HG03045 (cell line): ENCODE results near the gene HEBP1.

ENCODE experiments used
- ATAC-seq: cut with Tn5 transposase; IDR thresholded peaks from one replicate; pipeline ENCODE4 v1.9.1; 2021; ENCODE audit warnings: mild to moderate bottlenecking, moderate library complexity; ENCODE audit not compliant: unreplicated experiment

The HEBP1 gene

DNA sequence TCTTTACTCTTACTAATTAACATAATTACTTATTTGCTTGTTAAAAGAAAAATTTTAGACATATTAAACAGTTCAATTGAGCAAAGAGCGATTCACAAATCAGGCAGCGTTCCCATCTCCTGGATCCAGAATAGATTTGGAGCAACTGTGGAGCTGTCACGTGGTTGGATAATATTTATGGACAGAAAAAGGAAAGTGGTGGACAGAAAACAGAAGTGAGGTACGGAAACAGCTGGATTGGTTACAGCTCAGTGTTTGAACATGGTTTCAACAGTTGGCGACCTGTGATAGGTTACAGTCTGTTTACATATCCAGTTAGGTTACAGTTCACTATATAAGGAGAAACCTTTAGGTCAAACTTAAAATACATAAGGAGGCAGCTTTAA lies 24.5 kb upstream of the HEBP1 start:
- ATAC-seq, result no peak

DNA sequence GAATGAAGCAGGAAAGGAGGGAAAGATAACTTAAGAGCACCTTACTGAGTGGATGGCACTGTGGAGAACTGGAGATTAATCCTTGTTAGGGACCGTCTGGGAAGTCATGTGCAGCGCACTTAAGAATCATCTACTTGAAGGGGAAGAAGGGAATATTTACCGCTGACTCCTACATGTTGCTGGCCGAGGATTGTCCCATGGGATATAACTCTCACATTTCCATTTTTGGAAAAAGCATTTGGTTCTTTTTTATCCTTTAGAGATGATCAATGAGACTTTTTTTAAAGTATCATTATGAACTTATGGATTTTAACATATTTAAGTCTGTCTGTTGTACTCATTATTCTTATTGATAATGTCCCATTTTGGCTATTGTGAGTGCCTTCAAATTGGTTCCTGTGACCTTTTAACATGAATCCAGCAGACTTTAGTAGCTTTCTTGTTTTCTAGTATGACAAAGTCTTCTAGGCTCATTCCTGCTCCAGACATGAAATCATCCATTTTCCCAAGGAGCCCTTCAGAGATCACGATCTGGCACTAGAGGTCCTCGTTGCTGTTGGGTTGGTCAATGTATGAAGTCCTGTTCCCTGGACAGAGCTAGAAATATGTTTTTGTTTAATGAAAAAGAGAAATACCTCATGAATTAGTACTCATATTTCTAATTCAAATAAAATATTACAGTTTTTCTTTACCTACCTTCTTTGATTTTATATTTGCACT lies 23.9 kb upstream of the HEBP1 start:
- ATAC-seq, result no peak

DNA sequence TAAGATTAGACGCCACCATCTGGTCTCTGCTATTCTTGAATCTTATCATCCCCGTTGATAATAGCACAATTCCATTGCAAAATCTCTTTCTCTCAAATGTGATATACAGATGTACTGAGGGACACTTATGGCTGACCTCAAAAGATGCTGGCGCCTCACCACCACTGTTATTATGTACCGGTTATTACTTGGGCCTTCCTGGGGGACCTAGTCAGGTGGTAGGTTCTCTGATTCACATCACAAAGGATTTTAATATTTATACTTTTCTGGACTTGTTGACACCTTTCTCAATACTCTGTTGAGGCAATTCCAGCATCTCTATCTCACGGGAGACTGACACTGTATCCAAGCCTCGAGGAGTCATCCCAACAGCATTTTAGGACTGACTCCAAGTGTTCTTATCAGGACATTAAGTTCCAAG lies 22.8 kb upstream of the HEBP1 start:
- no peak for ATAC-seq

DNA sequence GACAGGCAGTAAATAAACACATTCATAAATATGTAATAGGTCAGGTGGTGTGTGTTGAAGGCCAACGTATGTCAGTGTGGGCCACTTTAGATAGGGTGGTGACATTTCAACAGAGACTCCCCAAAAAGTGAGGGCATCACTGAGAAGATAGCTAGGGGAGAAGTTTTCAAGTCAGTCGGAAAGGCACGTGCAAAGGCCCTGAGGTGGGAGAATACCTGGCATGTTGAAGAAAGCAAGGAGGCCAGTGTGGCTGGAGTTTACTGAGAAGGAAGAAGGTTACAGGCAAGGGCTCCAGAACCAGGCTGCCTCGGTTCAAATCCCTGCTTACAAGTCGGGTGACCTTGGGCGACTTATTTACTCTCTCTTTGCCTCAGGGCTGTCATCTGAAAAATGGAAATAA lies 11.0 kb upstream of the HEBP1 start:
- ATAC-seq, result no peak

- ATAC-seq, result no peak
Measured at GRCh38 chr12:13008741-13009380, 8.8 kb upstream of the HEBP1 start.

DNA sequence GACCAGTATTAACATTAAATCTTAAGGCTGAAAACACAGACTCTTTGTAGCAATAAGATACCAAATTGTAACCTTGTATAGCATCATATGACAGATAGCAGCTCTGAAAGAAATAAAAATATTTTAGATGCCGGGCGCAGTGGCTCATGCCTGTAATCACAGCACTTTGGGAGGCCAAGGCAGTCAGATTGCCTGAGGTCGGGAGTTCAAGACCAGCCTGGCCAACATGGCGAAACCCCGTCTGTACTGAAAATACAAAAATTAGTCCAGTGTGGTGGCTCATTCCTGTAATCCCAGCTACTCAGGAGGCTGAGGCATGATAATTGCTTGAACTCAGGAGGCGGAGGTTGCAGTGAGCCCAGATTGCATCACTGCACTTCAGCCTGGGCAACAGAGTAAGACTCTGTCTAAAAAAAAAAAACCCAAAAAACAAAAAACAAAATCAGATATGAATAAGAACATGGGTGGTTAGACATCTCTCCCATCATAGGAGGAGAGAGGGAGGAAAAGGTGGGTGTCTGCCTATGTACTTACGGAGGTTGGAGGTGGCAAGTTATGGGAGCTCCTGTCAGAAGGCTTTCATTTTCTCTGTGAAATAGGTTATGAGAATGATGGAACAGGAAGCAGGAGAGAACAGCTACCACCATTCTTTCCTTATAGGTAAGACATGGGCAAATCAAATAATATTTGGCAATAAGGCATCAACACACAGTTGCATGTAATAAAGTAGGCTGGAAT lies 7.6 kb upstream of the HEBP1 start:
- ATAC-seq, result no peak

DNA sequence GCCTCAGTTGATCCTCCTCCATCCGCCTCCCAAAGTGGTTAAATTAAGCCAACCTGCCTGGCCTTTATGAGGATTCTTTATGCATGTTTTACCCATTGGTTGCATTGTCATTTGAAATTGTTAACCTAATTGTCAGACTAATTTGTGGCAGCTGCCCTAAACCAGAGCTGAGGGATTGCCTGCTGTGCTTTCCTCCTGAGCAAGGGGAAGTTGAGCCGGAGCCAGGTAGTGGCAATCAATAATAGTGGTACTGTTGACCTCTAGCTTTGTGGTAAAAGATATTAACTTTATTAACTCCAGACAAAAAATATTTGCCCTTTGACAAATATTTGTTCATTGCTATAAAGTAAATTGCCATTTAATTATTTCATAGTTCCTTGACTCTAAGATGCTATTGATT lies 5.6 kb upstream of the HEBP1 start:
- no peak for ATAC-seq

DNA sequence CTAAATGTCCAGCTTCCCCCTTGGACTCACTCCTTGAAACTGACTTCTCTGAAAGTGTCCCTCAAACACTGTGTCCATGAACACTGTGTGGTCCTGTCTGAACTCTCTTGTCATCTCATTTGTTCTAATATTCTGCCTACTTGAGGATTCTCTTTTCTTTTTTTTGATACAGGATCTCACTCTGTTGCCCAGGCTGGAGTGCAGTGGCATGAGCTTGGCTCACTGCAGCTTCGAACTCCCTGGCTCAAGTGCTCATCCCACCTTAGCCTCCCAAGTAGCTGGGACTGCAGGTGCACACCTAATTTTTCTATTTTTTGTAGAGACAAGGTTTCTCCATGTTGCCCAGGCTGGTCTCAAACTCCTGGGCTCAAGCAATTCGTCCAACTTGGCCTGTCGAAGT lies 4.9 kb upstream of the HEBP1 start:
- ATAC-seq, result no peak

DNA sequence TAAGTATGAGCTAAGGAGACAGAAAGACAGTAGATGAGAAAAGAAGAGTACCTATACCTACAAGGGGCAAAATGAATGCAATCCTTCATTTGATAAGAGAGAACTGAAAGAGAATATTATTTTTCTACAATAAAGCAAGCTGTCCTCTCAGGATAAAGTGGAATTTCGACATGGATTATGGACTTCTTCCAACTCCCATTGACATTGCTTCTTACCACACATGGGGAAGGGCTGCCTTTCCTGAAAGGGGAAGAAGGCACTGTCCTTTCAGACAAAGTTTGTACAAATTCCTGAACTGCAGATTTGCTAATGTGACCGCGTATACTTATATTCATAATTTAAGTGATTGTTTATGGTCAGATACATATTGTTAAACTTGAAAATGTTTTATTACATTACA lies 4.3 kb upstream of the HEBP1 start:
- ATAC-seq, result no peak

DNA sequence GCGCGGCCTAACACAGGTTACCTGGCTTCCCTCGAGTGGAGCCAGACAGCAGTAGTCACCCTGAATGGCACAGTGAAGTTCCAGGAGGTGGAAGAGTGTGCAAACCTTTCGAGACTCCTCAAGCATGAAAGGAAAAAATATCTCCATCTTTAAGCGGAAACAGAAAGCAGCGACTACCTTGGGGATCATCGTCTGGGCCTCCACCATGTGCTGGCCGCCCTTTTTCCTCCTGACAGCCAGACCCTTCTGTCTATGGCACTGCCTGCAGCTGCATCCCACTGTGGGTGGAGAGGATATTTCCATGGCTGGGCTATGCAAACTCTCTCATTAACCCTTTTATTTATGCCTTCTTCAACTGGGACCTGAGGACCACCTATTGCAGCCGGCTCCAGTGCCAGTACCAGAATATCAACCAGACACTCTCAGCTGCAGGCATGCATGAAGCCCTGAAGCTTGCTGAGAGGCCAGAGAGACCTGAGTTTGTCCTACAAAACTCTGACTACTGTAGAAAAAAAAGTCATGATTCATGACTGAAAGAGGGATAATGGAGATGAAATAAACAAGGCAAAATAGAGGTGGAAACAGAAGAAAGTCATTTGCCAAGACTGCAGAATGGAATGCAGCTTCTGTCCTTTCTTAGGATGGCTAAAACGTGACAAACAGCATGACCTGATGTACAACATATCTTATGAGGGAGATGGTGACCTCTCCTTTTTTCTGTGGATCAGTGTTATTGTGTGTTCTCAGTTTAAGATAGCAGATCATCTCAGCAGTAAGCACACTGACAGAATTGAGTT lies 2.4 kb upstream of the HEBP1 start:
- no peak for ATAC-seq

DNA sequence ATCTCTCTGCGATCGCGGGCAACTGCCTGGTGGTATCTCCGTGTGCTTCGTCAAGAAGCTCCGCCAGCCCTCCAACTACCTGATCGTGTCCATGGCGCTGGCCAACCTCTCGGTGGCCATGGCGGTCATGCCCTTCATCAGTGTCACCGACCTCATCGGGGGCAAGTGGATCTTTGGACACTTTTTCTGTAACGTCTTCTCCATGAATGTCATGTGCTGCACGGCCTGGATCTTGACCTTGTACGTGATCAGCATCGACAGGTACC lies 1.6 kb upstream of the HEBP1 start:
- no peak for ATAC-seq

DNA sequence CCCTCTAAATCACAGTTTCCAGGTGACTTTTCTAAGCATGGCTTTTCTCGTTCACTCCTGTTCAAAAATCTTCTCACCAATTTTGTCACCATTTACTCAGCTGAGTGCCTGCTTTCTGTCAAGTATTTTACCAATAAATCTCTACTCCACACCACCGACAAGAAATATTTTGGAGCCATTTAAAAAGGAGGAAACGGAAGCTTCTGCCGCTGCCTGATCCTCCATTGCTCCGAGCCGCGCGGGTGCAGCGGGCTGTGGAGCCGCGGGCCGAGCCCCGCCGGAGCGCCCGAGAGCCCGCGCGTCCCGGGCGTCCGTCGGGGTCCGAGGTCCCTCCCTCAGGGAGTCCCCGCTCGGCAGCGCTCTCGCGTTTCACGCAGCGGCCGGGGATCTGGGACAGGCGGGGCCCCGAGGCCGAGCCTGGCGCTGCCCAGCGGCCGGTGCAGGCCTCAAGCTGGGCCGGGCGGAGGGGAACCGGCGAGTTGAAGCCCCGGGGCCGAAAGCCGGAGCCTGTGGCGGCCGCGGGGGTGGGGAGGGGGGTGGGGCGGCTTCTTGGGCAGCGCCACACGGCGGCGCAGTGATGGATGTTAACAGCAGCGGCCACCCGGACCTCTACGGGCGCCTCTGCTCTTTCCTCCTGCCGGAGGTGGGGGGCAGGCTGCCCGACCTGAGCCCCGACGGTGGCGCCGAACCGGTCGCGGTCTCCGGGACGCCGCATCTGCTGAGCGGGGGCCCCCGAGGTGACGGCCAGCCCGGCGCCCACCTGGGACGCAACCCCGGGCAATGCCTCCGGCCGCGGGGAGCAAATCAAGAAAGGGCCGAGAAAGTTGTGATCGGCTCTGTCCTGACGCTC lies 1.1 kb upstream of the HEBP1 start:
- no peak for ATAC-seq

- ATAC-seq, result peak; percentile 31
Measured at GRCh38 chr12:13000616-13000924, 505 bp upstream of the HEBP1 start.

DNA sequence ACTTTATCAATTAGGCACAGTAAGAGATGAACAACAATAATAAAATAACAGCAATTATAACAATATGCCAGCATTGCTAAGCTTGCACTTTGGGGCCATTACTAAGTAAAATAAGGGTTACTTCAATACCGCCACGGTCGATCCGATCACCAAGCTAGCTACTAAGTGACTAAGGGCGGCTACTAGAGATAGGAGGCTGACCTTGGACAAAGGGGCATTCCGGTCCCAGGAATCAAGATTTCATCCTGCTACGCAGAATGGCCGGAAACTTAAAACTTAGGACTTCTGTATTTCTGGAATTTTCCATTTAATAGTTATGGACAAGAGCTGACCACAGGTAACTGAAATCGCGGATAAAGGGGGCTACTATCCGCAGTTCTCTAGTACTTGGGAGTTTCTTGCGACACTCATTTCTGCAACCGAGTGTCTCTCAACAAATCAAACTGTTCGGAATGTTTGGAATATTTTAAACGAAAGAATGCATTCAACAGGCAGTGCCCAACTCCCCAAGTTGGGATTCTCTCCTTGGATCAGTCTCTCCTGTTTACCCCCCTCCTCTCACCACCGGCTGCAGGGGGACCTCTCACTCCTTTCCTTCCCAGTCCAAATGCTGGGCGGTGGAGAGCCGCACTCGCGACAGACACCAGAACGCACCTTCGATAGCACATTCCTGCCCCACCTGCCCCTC lies 650 bp downstream of the HEBP1 start:
- ATAC-seq, result no peak

GRCh38 chr12:12998248-12998647 lies 1.8 kb downstream of the HEBP1 start:
- ATAC-seq, result no peak

DNA sequence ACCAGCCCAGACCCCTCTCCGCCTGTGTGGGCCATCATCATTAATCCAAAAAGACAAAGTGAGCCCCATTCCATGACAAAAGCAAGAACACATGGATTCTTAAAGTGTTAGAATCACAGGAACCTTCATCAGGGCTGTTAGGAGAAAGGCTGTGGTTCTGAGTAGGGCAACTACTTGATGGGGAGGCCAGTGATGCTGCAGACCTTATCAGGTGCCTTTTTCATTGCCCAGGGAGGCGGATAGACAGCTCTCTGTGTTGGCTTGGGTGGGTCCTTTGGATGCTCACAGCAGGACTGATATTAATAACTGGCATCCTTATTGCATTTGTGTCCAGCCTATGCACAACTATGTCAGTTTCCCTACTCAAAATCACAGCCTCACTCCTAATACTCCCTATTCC lies 2.3 kb downstream of the HEBP1 start:
- no peak for ATAC-seq

DNA sequence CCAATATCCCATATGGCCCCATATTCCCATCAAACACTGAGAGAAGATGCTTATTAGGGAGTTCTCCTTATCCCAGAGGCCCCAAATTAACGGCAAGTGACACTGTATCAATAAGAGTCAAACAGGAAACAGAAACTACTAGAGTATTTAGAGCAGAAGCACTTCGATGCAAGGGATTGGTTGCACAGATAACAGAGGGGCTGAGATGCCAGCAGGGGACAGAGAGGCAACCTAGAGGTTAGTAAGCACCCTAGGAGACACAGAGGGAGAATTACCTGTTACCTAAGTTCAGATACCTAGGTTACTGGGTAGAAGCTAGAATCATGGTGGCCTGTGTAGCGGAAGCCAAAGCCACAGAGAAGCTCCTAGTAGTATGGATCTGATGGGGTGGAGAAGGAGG lies 2.9 kb downstream of the HEBP1 start:
- no peak for ATAC-seq

- ATAC-seq, result no peak
Measured at GRCh38 chr12:12996209-12996608, 3.9 kb downstream of the HEBP1 start.

- ATAC-seq, result no peak
Measured at GRCh38 chr12:12995088-12995487, 5.0 kb downstream of the HEBP1 start.

DNA sequence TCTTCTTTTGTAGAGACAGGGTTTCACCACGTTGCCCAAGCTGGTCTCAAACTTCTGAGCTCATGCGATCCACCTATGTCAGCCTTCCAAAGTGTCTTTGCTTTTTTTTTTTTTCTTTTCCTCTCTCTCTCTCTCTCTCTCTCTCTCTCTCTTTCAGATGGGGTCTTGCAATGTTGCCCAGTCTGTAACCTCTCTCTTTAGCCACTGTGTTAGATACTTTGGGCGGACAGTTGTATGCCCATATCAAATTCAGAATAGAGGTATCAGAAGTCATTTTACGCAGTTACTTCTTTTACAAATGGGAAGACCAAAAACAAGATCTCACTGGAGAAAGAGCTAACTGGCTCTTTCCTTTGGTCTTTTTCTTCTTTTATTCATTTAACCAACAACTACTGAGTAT lies 6.7 kb downstream of the HEBP1 start:
- no peak for ATAC-seq
